NCI-H526 treated with DMSO at 0.1 percent for 48 hours (cell line): Measurements from ENCODE around the gene AKT2.

Experiments used
- DNase-seq: peaks from one replicate; lab custom pipeline; 2025; lab: John Stamatoyannopoulos, UW

Gene AKT2

DNA sequence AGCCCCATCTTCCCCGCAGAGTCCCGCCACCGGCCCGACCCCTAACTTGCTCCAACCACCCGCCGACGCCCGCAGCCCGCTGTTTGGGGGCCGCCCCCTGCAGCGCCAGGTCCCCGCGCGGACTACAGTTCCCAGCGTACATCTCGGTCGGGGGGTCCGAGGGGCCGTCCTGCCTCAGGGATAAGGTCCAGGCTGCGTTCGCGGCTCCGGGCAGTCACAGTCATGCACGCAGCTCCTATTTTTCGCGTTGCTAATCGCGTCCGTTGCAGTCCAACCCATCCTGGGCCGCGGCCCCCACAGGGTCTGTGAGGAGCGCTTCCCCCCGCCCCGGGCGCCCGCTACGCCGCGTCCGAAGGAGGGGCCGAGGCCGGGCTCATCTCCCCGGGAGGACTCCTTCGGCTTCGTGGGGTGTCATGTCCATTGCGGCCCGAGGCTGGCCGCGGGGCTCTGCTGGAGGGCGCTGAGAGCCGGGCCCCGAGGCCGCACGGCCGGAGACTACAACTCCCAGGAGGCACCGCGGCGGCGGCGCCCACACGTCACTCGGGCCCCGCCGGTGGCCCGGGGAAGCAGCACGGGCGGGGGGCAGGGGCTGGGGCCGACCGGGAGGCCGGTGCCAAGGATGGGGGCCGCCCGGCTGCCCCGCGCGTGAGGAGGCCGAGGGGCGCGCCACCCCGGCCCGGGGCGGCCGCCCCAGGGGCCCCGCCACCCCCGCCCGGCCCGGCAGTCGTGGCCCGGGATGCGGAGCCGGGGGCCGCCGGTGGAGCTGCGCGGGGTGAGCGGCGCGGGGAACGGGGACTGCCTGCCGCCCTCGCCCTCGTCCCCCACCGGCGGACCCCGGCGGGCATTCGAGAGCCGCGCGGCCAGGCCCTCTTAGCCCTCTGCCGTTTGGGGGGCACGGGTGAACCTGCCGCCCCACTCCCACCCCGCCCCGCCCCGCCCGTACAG is 94.0 kb downstream of the AKT2 start, which contains the start of gene MAP3K10:
MAP3K10 (plus strand) TSS at position 536 of the 945 bp plus-strand sequence. CDS start 606 bp downstream, outside the sequence.
- peak; percentile 30 for DNase-seq

DNA sequence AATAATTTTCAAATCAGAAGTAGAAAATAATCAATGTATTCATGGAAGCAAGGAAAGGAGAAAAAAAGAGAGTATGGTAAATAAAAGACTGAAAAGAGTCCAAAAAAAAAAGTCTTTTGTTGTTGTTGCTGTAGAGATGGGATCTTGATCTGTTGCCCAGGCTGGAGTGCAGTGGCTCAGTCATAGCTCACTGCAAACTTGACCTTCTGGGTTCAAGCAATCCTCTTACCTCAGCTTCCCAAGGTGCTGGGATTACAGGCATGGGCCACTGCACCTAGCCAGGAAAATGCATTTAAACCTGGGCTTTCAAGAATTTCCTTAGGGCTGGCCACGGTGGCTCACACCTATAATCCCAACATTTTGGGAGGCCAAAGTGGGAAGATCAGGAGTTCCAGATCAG is 100.9 kb downstream of the AKT2 start:
- DNase-seq, result no peak
